Amygdala (tissue), 56 donors: ENCODE results near the gene PALLD.

Experiments
- DNase-seq, 56 donors: peaks; one replicate each; lab custom pipeline; 2025; lab: John Stamatoyannopoulos, UW

PALLD gene

GRCh38 chr4:168614281-168615057 lies 117.6 kb downstream of the PALLD start:
- no peak for DNase-seq

DNA sequence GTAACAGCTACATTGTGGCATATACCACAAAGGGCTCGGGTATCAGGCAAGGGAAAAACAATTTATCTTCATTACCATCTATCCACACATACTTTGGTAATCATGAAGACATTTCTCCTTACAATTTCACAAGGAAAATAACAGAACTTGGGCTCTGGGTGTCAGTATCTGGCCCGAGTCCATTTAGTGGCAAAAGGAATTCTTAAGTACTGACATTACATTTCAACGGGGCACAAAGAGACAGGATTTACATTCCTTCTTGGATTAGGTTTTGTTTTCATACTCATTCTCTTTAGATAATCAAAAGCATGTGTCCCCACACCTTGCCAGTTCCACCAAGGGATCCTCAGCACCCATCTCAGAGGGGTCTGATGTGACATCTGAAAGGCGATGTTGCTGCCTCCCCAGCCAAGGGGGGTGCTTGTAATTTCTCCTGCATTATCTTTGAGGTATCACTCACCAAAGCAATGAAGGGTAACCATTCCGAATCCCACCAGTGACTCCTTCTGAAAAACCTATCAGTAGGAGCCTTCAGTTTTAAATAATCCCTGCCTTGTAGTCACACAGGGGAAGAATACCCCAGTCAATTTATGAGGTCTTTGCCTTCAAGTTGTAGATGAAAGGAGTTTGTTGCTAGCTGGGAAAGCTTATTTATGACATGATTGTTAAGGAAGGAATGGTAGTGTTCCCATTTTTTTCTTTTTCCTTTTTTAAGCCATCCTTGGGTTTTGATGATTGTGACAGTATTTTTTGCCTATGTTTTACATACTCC lies 118.6 kb downstream of the PALLD start:
- DNase-seq = no peak

DNA sequence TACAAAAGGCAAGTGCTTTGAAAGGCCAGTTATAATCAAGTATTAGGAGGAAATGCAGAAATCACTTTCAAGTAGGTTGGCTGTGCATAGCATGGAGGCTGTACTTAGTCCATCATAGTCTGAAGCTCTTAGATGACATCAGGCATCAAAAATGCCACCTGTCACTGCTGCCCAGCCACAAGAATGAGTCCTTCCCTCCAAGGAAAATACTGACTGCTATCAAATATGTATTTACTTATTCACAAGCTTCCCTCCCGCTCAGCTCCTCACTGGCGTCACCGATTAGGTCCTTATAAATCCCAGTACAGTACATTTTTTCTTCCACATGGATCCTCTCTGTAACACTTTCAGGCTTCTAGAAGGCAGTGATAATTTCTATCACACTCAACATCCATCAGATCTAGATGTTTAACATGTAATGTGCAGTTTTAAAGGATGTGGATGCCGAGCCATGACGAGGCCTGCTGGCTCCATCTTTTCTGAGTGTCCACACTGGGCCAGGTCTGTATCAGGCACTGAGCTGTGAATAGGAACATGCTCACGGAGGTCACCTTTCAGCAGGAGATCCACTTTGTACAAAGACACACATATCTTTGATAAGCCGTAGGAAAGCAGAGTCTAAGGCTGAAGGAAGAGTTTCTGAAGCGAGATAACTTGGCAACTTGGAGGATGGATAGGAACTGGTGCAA lies 121.9 kb downstream of the PALLD start:
- no peak for DNase-seq

- no peak for DNase-seq
Measured at GRCh38 chr4:168619266-168619631, 122.4 kb downstream of the PALLD start.

- no peak for DNase-seq
Measured at GRCh38 chr4:168621806-168622589, 125.1 kb downstream of the PALLD start.

DNA sequence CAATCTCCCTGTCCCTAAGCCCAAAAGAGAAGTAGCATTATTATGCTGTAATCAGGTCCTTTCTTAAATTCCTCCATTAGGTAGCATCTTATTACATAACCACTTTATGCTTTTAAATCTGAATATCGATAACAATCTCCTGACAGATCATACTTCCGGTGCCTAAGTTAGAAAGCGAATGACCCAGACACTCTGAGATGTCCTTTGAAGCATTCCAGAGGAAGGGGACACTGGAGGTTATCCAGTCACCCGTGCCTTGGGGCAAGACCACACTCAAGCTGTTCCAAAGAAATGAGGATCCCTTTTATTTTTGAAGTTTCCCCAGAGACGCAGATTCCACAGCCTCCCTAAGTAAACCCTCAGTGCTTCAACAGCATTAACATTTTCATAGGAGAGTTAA lies 125.7 kb downstream of the PALLD start:
- DNase-seq = no peak

GRCh38 chr4:168623011-168623410 lies 126.2 kb downstream of the PALLD start:
- DNase-seq = no peak

GRCh38 chr4:168623484-168623883 lies 126.6 kb downstream of the PALLD start:
- no peak for DNase-seq

DNA sequence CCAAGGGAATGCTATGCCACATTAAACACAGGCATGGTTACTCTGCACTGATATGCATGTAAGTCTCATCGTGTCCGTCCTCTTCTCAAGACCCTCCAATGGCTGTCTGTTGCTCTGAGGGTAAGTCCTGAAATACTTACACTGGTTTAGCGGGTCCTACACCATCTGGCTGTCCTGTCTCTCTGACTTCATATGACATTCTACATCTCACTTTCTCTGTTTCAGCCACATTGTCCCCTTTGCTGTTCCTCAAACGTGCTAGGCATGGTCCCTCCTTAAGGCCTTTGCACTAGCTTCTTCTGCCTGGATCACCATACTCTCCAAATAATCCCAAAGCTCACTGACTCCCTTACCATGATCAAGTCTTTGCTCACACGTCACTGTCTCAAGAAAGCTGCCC lies 131.4 kb downstream of the PALLD start:
- no peak for DNase-seq

- DNase-seq = no peak
Measured at GRCh38 chr4:168629566-168629965, 132.7 kb downstream of the PALLD start.

GRCh38 chr4:168630445-168631187 lies 133.8 kb downstream of the PALLD start:
- DNase-seq = no peak

DNA sequence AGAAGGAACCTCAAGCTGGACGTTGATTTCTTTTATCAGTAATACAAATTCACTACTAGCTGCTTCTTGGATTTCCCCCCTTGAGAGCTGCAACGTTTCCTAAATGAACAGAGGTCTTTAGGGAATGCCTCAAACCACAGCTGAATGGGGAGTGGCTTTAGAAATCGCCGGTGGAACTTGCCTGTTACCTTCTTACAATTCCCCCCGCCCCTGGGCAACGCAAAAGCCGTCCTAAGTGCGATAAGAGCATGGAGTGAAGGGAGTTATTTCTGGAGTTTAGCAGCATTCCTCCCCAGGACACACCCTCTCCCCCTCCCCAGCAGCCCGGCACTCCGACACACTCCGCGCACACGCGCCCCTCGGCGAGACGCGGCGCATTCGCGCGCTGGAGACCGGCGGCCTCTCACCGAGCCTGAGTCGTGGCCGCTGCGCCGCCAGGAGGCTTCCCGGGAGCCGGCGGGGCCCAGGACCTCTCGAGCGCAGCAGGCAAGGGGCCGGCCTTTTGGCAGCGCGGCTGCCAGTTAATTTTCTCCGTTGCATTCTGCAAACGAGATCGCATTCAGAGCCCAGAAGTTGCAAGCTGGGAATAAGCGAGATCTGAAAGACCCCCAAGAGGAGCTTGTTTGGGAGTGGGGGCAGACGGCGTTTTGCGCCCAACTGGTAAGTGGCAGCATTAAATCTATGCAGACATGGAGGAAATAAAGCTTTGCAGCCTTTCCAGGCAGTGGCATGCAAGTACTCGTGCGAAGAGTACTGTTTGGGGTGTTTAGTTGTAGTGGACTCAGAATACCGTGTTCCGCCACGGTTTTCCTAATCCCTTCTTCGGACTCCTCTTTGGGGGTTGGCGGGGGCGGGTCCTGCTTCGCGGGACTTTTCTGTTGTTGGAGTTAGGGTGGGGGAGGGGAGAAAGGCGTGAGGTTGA lies 134.7 kb downstream of the PALLD start:
- DNase-seq = peak in 23 of 56 donors; percentile 1 to 38 (median 9)

DNA sequence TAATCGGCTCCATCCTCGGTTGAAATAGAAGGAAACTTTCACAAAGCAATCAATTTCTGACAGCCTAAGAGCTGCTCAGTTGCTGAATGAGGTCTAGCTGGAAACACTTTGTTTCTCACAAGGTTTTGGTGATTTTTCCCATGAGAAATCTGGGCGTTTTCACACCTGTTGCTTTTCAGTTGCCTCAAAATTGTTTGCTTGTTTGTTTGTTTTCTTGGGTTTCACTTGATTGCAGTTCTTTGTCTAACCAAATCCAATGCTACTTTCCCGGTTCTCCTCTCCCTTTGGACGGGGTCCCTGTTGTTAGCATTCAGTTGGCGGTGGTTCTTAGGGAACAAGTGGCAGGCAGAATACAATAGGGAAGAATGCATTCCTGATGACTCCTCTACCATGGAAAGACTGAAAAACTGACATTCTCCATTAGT lies 135.5 kb downstream of the PALLD start:
- peak in 1 of 56 donors; percentile 5 for DNase-seq

DNA sequence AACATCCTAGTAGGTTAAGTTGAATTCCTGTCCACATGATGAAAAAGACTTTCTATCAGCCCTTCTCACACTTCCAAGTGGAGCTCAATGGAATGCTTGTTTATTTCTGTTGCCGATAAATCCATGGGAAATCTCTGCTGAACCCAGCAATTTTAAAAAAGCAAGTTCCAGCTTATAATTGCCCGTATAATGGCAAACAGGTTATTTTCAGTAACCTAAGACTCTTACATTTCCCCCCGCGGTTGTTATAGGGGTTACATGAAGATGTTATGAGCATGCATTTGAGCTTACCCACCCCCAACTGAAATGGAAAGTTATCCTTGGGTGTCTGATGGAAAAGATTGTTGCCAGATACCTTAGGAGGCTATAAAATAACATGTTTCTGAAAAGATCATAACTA lies 136.2 kb downstream of the PALLD start:
- DNase-seq = no peak

GRCh38 chr4:168633496-168633895 lies 136.6 kb downstream of the PALLD start:
- no peak for DNase-seq

DNA sequence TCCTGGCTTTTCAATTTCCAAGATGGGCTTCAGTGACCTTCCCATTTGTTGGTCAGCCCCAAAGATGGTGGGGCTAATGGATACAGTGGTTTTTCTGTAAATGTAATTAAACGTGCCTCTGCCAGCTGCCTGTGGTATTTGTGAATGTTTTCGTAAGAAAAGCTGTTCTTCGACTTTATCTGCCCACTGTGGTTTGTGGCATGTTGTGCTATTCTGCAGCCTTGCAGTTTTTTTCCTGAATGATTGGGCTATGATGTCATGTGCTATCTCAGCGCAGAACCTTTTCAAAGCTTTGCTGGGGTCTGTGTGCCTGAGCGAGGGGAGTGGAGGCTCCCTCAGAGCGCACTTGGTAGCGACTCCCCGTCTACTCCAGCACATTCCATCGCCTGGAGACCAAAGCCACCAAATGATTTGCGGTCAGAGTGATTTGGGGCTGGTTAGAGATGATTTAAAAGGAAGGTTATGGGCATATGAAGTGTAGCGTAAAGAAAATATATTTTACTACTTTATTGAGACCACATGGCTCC lies 137.5 kb downstream of the PALLD start:
- DNase-seq = no peak

- DNase-seq = no peak
Measured at GRCh38 chr4:168636040-168636439, 139.2 kb downstream of the PALLD start.

- DNase-seq = no peak
Measured at GRCh38 chr4:168636506-168637196, 139.8 kb downstream of the PALLD start.
